HepG2 (cell line): Measurements from ENCODE around the gene FPGS. TPM values are rescaled to one million over a fixed set of nuclear protein-coding genes. Genes with fewer than 3 reads are reported as not detected.
A peak's percentile ranks its signal among the peaks of the same experiment; 100 is the strongest.

Source experiments
- ATAC-seq: fragments of 200-7000 bp; cut with Tn5 transposase; 3 replicates; pipeline ENCODE4 v1.9.1; 2020; ENCODE audit warnings: mild to moderate bottlenecking, moderate library complexity
- BruUV-seq: library from RNA; stranded (reverse); fragments of 400-500 nt; replicated peaks from 2 replicates; lab custom pipeline; 2021; lab: Mats Ljungman, UMichigan
- CTCF ChIA-PET: fragments of 300-600 bp; formaldehyde crosslinking; extraction: SDS; loops from one replicate; lab custom pipeline; 2021; ENCODE audit warnings: low total read pairs, inconsistent platforms, low intra/inter-chr PET ratio; lab: Yijun Ruan, JAX
- POLR2A ChIA-PET: fragments of 350-600 bp; sonication (Branson Sonifier 250); formaldehyde crosslinking; loops from one replicate; lab custom pipeline; 2020; ENCODE audit warnings: antibody characterized with exemption, inconsistent platforms; lab: Yijun Ruan, JAX
- DNase-seq: peaks from one replicate; pipeline ENCODE4 v3.0.0-alpha.2; 2015; ENCODE audit warnings: low spot score
- FAIRE-seq: peaks from 3 replicates; lab custom pipeline; 2011; peaks lifted over from hg19 to GRCh38; lab: Jason Lieb, UNC
- H2AFZ ChIP-seq: one replicate; pipeline ENCODE4 v1.6.1; 2011; ENCODE audit warnings: low read length, inconsistent platforms
- H3K27ac ChIP-seq: fragments of 300-600 bp; 3 replicates; pipeline ENCODE4 v1.8.0; 2011; ENCODE audit warnings: mixed run types, mild to moderate bottlenecking, mixed read lengths, low read length, inconsistent platforms; ENCODE audit not compliant: insufficient read depth; ENCODE audit errors: extremely low read length
- H3K27me3 ChIP-seq, 2 experiments: fragments of 200-600 bp in 1 of 2; 2 replicates in 1 of 2; 3 replicates in 1 of 2; pipeline versions ENCODE4 v1.6.0 to v1.8.0; 2011; ENCODE audit warnings: low read length in 2 of 2, mild to moderate bottlenecking in 2 of 2, moderate library complexity in 2 of 2, inconsistent platforms in 1 of 2; ENCODE audit not compliant: insufficient read depth in 2 of 2, control insufficient read depth in 1 of 2
- H3K36me3 ChIP-seq, 2 experiments: fragments of 200-600 bp in 1 of 2; replicated peaks in 1 of 2; 2 replicates in 1 of 2; 3 replicates in 1 of 2; pipeline versions ENCODE4 v1.5.1 to v1.8.0; 2011; ENCODE audit warnings: low read length in 2 of 2, inconsistent platforms in 1 of 2; ENCODE audit not compliant: insufficient read depth in 2 of 2, control insufficient read depth in 1 of 2
- H3K4me1 ChIP-seq: 2 replicates; pipeline ENCODE4 v1.5.1; 2012; ENCODE audit warnings: low read length, inconsistent platforms; ENCODE audit not compliant: insufficient read depth
- H3K4me2 ChIP-seq: 2 replicates; pipeline ENCODE4 v1.6.0; 2011; ENCODE audit warnings: low read depth, low read length, inconsistent platforms
- H3K4me3 ChIP-seq, 3 experiments: fragments of 200-600 bp in 1 of 3; sonication (generic), shearing (Covaris generic) in 1 of 3; replicated peaks in 1 of 3; 2 replicates each; pipeline ENCODE4 v1.5.1; 2011 to 2016; ENCODE audit warnings: low read length in 3 of 3, inconsistent platforms in 2 of 3, low read depth in 2 of 3, mild to moderate bottlenecking in 2 of 3, control low read depth in 1 of 3, mixed read lengths in 1 of 3; ENCODE audit not compliant: insufficient read depth in 1 of 3
- H3K79me2 ChIP-seq: one replicate; pipeline ENCODE4 v1.6.1; 2011; ENCODE audit warnings: low read length, inconsistent platforms; ENCODE audit not compliant: insufficient read depth
- H3K9ac ChIP-seq: 2 replicates; pipeline ENCODE4 v1.6.0; 2011; ENCODE audit warnings: mild to moderate bottlenecking, low read depth, low read length, inconsistent platforms; ENCODE audit not compliant: insufficient read depth
- H3K9me3 ChIP-seq: 2 replicates; pipeline ENCODE4 v1.5.1; 2012; ENCODE audit warnings: mild to moderate bottlenecking, low read length
- H4K20me1 ChIP-seq: 2 replicates; pipeline ENCODE4 v1.6.0; 2011; ENCODE audit warnings: inconsistent platforms, mild to moderate bottlenecking, low read length, moderate library complexity; ENCODE audit not compliant: insufficient read depth
- BATF2 ChIP-seq: sonication (generic); formaldehyde crosslinking; IDR thresholded peaks from 2 replicates; pipeline ENCODE4 v1.8.0; 2022; ENCODE audit warnings: mild to moderate bottlenecking, missing genetic modification reagents, moderate library complexity
- POLR2G ChIP-seq: fragments of 200-400 bp; formaldehyde crosslinking; IDR thresholded peaks from 2 replicates; pipeline ENCODE4 v1.6.1; 2018; ENCODE audit warnings: mild to moderate bottlenecking, low read depth, low read length, moderate library complexity
- RBM22 ChIP-seq: fragments of 200-400 bp; formaldehyde crosslinking; optimal IDR thresholded peaks from 2 replicates; pipeline ENCODE3; 2017; ENCODE audit warnings: mild to moderate bottlenecking, low read length, moderate library complexity
- ZBTB10 ChIP-seq: sonication (generic); formaldehyde crosslinking; IDR thresholded peaks from 2 replicates; pipeline ENCODE4 v1.4.0; 2020; ENCODE audit warnings: missing genetic modification reagents, borderline replicate concordance
- WGBS: methylation state at CpG from one replicate; pipeline ENCODE4 v1.1.6; 2017; ENCODE audit warnings: low lambda C conversion rate; 5-methylcytosine and 5-hydroxymethylcytosine counted together
- in situ Hi-C: cut with HindIII; loops from 2 replicates; pipeline ENCODE4 v1.10.0; 2017; ENCODE audit warnings: low pct_unique_long_range_greater_than_20kb; ENCODE audit not compliant: extremely low pct_ligation_motif_present
- intact Hi-C: fragments of 100-400 bp; cut with micrococcal nuclease; formaldehyde crosslinking; loops from one replicate; pipeline ENCODE4 v1.10.0; 2022; ENCODE audit not compliant: unreplicated experiment
- polyA plus RNA-seq, 8 experiments: library from polyadenylated mRNA; depleted of rRNA in 3 of 8; stranded (reverse) in 7 of 8; unstranded in 1 of 8; fragments of >200 nt; fragmentation: Illumina TruSeq in 4 of 8; extraction: Trizol in 4 of 8; gene quantifications; 2 replicates each; pipeline versions ENCODE4 v1.2.1 to v1.2.3, GENCODE V29; 2011 to 2016; ENCODE audit warnings: low read depth in 4 of 8, missing spikeins in 1 of 8, mixed read lengths in 1 of 8; ENCODE audit not compliant: insufficient read depth in 1 of 8
- total RNA-seq, 5 experiments: library from RNA; depleted of rRNA; stranded (reverse); fragments of >200 nt; fragmentation: Illumina TruSeq; extraction: Trizol; gene quantifications; 2 replicates each; pipeline ENCODE4 v1.2.3, GENCODE V29; 2016; ENCODE audit warnings: low read depth in 1 of 5

Gene FPGS
- total and polyA plus RNA-seq, 2 of the 13 experiments (the other 11 are each of a cell fraction or from before 2014, with no cell fraction given) = 35.6 to 36.8 TPM

DNA sequence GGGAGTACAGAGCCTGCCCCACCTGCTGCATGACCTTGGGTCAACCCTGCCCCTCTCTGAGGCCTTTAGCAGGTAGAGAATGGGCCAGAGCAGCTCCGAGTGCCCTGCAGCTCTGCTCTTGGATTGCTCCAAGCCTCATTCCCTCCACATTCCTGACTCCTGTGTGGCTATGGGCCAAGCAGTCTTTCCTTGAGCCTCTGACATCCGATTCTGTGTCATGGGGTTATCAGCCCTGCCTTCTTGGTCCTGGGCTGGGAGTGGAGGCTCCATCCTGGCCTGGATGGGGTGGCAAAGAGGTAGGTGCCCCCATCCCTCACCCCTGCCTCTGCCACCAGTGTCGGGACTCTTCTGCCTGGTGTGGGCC is 13.7 kb downstream of the FPGS start:
- POLR2A ChIA-PET = no interaction called here

GRCh38 chr9:127816728-127817127 is 14.0 kb downstream of the FPGS start:
- CTCF ChIA-PET = no interaction called here
- peaks cover 4 to 22% of the 10 kb centered on the region in 2 experiments; a peak in 3 of 5 replicates for H3K36me3 ChIP-seq
- TF ChIP-seq ZBTB10 (CRISPR knock-in tag) (no peak), RBM22 (peak; percentile 48), POLR2G (peak; percentile 20; the same call in 1 of the 2 replicates)

More for the DNA sequence above, 13.7 kb downstream of the FPGS start:
- in situ Hi-C loops = no loop called here
- DNase-seq (no peak), FAIRE-seq (no peak), ATAC-seq (no peak)
- 89% methylated on average over 3 of the region's 3 CpGs for WGBS
- H3K36me3 ChIP-seq = peaks cover 4 to 22% of the 10 kb centered on the region in 2 experiments; a peak in 3 of 5 replicates
- H3K9ac ChIP-seq = no peak overlapping the region
- no peaks in the 10 kb centered on the region for H3K27me3 ChIP-seq
- peaks cover 22% of the 10 kb centered on the region for H3K4me1 ChIP-seq
- no peak for TF ChIP-seq BATF2
- 0 out of 2 replicates have a peak, but pooled peaks have one; percentile 46 for TF ChIP-seq POLR2G
- no peaks in the 10 kb centered on the region for H4K20me1 ChIP-seq
- H3K4me2 ChIP-seq = no peak overlapping the region
- H3K4me3 ChIP-seq = no peak overlapping the region
- intact Hi-C loops = no loop called here
- H3K79me2 ChIP-seq = no peaks in the 10 kb centered on the region
- no peak overlapping the region for H2AFZ ChIP-seq
- H3K27ac ChIP-seq = no peak overlapping the region
- CTCF ChIA-PET = no interaction called here
- BruUV-seq = no TSS peak
- H3K9me3 ChIP-seq = no peaks in the 10 kb centered on the region

More at GRCh38 chr9:127816728-127817127, 14.0 kb downstream of the FPGS start:
- Histone ChIP-seq H3K9ac (no peak overlapping the region), H2AFZ (no peak overlapping the region), H3K4me2 (no peak overlapping the region), H3K27me3 (no peaks in the 10 kb centered on the region), H3K79me2 (no peaks in the 10 kb centered on the region), H4K20me1 (no peaks in the 10 kb centered on the region), H3K4me3 (no peak overlapping the region), H3K27ac (no peak overlapping the region), H3K9me3 (no peaks in the 10 kb centered on the region), H3K4me1 (peaks cover 22% of the 10 kb centered on the region)
- ATAC-seq = no peak
- 89% methylated on average over 8 of the region's 8 CpGs for WGBS
- BruUV-seq = no TSS peak
- intact Hi-C loops (no loop called here), in situ Hi-C loops (no loop called here)
- no peak for FAIRE-seq
- POLR2A ChIA-PET = no interaction called here
- DNase-seq = no peak
